ENCODE results near the gene CIAO1.
"Not testable (repeated sequence)": the region's sequence is repeated elsewhere in the genome, so short reads cannot be mapped to it uniquely, and the experiment has no call there.

CIAO1 gene

GRCh38 chr2:96265840-96266679, at the start of gene CIAO1, which contains the start of gene TMEM127:
Gene CIAO1 (plus strand): TSS chr2:96266225. CDS start chr2:96266351, 126 bp downstream.
Gene TMEM127 (minus strand): TSS chr2:96265997. CDS start chr2:96265381, 616 bp downstream.
- DNase-seq (ENCODE audit: low spot score) (peak; percentile 95), FAIRE-seq (peak; percentile 34)

- no peak for FAIRE-seq
- DNase-seq (ENCODE audit: low spot score), result no peak
Measured at GRCh38 chr2:96218508-96219131, 47.4 kb upstream of the CIAO1 start.

GRCh38 chr2:96219959-96220358, 46.1 kb upstream of the CIAO1 start:
- FAIRE-seq; DNase-seq (ENCODE audit: low spot score): not testable (repeated sequence)

- not testable (repeated sequence) for DNase-seq (ENCODE audit: low spot score)
Measured at GRCh38 chr2:96221106-96221505, 44.9 kb upstream of the CIAO1 start.

GRCh38 chr2:96225016-96225533, 41.0 kb upstream of the CIAO1 start:
- FAIRE-seq, result no peak
- DNase-seq (ENCODE audit: low spot score), result no peak

More at GRCh38 chr2:96221106-96221505, 44.9 kb upstream of the CIAO1 start:
- not testable (repeated sequence) for FAIRE-seq

- no peak for DNase-seq (ENCODE audit: low spot score)
- FAIRE-seq, result no peak
Measured at GRCh38 chr2:96231316-96231715, 34.7 kb upstream of the CIAO1 start.

- no peak for DNase-seq (ENCODE audit: low spot score)
- FAIRE-seq, result no peak
Measured at GRCh38 chr2:96233436-96233835, 32.6 kb upstream of the CIAO1 start.

GRCh38 chr2:96233880-96234316, 32.1 kb upstream of the CIAO1 start:
- no peak for FAIRE-seq
- DNase-seq (ENCODE audit: low spot score), result no peak

- no peak for DNase-seq (ENCODE audit: low spot score)
- no peak for FAIRE-seq
Measured at GRCh38 chr2:96236882-96237281, 29.1 kb upstream of the CIAO1 start.

- DNase-seq (ENCODE audit: low spot score) (no peak), FAIRE-seq (no peak)
Measured at GRCh38 chr2:96238266-96238665, 27.8 kb upstream of the CIAO1 start.

- no peak for DNase-seq (ENCODE audit: low spot score)
- FAIRE-seq, result no peak
Measured at GRCh38 chr2:96239091-96239490, 26.9 kb upstream of the CIAO1 start.

GRCh38 chr2:96239745-96240264, 26.2 kb upstream of the CIAO1 start:
- FAIRE-seq (no peak), DNase-seq (ENCODE audit: low spot score) (no peak)

GRCh38 chr2:96240341-96241038, 25.5 kb upstream of the CIAO1 start:
- no peak for DNase-seq (ENCODE audit: low spot score)
- FAIRE-seq, result no peak

GRCh38 chr2:96241227-96241626, 24.8 kb upstream of the CIAO1 start:
- FAIRE-seq (no peak), DNase-seq (ENCODE audit: low spot score) (no peak)

GRCh38 chr2:96241900-96242611, 24.0 kb upstream of the CIAO1 start:
- FAIRE-seq, result no peak
- no peak for DNase-seq (ENCODE audit: low spot score)

GRCh38 chr2:96243843-96244242, 22.2 kb upstream of the CIAO1 start:
- FAIRE-seq, result no peak
- no peak for DNase-seq (ENCODE audit: low spot score)

- FAIRE-seq (no peak), DNase-seq (ENCODE audit: low spot score) (no peak)
Measured at GRCh38 chr2:96245609-96246390, 20.2 kb upstream of the CIAO1 start.

- FAIRE-seq, result no peak
Measured at GRCh38 chr2:96247009-96247408, 19.0 kb upstream of the CIAO1 start.

GRCh38 chr2:96247896-96248295, 18.1 kb upstream of the CIAO1 start:
- DNase-seq (ENCODE audit: low spot score) (no peak), FAIRE-seq (no peak)

More at GRCh38 chr2:96247009-96247408, 19.0 kb upstream of the CIAO1 start:
- DNase-seq (ENCODE audit: low spot score), result no peak

- DNase-seq (ENCODE audit: low spot score), result no peak
- FAIRE-seq, result no peak
Measured at GRCh38 chr2:96248624-96249023, 17.4 kb upstream of the CIAO1 start.

Measured in RCC 7860 (cell line).